Hindlimb muscle (tissue), 1 donor: ENCODE measurements around the gene OGFR. TPM values are rescaled to one million over a fixed set of nuclear protein-coding genes. Genes with fewer than 3 reads are reported as not detected.

Experiments
- DNase-seq: peaks from one replicate; pipeline ENCODE4 v3.0.0-alpha.2; 2013
- polyA plus RNA-seq: library from polyadenylated mRNA; unstranded; fragments of 120-200 nt; gene quantifications from one replicate; pipeline ENCODE4 v1.2.1, GENCODE V29; 2013; ENCODE audit not compliant: insufficient read length

OGFR gene
- polyA plus RNA-seq, 1 donor, result 21.9 TPM

DNA sequence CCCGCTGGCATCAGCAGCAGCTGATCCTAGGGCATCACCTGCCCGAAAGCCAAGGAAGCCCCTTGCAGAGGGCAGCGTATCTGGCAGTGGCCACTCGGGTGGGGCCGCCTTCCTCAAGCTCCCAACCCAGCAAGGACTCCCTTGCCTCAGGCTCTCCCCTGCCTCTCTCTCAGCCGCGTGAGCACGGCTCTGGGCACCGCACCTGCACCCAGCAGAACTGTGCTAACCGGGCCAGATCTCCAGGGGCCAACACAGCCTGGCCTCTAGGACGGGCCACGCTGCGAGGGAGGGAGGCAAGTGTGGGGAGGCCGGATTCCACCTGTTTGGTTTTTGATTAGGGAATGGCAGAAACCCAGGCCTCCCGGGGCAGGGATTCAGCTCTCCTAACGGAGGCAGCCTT is 20.1 kb upstream of the OGFR start:
- DNase-seq, result no peak

DNA sequence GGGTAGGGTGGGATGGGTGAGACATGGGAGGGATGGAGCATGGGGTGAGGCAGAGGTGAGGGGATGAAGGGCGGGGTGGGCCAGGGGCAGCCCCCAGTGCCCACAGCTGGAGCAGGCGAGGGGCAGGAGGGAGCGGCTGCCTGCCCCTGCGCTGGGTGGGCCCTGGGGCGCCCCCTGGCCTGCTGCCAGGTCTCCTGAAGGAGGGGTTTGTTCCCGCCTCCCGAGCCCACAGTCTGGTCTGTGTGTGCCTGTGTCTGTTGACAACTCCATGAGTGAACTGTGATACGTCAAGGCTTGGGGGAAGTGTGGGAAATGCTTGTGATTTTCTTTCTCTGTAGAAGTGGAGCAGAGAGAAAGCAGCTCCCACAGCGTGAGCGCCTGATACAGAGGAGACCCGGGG is 19.2 kb upstream of the OGFR start:
- DNase-seq, result no peak

GRCh38 chr20:62786157-62786556 is 18.5 kb upstream of the OGFR start:
- no peak for DNase-seq

DNA sequence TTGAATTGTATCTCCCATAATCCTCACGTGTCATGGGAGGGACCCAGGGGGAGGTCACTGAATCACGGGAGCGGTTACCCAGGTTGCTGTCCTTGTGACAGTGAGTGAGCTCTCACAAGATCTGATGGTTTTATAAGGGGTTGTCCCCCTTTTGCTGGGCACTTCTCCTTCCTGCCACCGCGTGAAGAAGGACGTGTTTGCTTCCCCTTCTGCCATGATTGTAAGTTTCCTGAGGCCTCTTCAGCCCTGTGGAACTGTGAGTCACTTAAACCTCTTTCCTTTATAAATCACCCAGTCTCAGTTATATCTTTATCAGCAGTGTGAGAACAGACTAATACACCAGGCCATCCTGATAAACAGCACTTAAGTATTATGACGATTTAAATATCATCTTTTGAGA is 17.3 kb upstream of the OGFR start:
- no peak for DNase-seq

GRCh38 chr20:62787866-62788265 is 16.8 kb upstream of the OGFR start:
- DNase-seq, result no peak

GRCh38 chr20:62788607-62789006 is 16.0 kb upstream of the OGFR start:
- DNase-seq, result no peak

GRCh38 chr20:62790075-62790474 is 14.6 kb upstream of the OGFR start:
- DNase-seq, result no peak

- DNase-seq, result peak; percentile 87
Measured at GRCh38 chr20:62791301-62792181, 13.1 kb upstream of the OGFR start.

- DNase-seq, result no peak
Measured at GRCh38 chr20:62792182-62792939, 12.3 kb upstream of the OGFR start.

DNA sequence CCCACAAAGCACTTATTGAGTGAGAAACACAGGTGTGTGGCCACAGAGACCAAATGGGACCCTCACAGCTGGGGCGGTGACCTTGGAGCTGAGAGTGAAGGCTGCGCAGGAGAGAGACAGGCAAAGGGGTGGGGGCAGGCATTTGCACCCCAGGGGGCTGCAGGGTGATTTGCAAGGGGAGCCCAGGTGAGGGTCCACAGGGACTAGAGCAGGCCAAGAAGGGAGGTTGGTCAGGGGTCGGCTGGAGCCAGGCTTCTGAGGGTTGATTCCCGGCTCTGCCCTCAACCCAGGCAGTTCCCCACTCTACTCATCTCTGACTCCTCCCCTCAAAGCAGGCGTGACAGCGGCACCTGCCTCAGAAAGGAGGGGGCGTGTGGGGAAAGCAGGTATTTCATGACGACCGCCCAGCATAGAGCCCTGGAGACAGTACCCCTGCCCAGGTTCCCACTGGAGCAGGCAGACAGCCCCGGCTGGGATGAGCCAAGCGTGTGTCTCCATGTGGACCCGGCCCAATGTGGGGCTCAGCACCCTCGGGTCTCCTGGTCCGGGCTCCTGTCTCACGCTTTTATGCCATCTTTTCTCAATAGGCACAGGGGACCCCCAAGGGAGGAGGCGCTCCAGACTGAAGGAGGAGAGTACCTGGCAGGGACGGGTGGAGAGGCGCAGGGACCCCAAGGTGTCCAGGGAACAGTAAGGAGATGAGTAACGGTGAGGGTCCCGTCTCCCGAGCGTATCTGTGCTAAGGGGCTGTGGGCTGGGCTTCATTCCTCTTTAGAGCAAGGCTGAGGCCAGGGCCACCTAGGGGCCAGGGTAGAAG is 11.5 kb upstream of the OGFR start:
- no peak for DNase-seq

DNA sequence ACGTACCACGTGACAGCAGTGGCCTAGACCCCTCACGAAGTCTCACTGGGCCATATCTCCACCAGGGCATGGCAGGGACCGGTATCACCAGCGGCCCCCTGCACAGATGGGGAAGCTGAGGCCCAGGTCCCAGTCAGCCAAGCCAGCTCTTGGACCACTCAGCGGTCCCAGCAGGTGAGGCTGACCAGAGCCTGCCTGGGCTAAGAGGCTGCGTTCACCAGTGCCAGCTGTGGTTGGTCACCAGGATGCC is 11.0 kb upstream of the OGFR start:
- no peak for DNase-seq

GRCh38 chr20:62794007-62794724 is 10.5 kb upstream of the OGFR start:
- DNase-seq, result peak; percentile 97

DNA sequence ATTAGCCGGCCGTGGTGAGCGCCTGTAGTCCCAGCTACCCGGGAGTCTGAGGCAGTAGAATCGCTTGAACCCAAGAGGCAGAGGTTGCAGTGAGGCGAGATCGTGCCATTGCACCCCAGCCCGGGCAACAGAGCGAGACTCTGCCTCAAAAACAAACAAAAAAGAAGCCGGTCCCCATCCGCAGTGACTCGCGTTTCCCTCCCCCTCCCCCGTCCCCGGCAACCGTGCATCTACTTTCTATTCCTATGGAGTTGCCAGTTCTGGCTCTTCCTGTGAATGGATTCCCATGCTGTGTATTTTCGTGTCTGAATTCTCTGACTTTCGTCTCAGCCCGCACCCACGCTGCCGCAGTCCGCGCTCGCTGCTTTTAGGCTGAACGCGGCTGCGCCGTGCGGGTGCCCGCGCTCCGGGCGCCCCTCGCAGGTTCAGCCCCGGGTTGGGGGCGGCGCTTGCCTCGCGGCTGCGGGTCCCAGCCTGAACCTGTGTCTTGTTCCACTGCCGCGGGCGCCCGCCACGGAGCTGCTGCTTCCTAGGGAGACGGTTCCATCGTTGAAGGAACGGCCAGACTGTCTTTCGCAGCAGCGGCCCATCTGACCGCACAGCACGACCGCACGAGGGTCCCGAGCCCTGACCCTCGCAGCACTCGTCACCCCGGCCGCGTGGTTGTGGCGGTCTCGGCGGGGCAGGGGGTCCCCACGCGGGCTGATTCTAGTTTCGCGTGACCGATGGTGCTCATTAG is 9.4 kb upstream of the OGFR start:
- peak; percentile 59 for DNase-seq

DNA sequence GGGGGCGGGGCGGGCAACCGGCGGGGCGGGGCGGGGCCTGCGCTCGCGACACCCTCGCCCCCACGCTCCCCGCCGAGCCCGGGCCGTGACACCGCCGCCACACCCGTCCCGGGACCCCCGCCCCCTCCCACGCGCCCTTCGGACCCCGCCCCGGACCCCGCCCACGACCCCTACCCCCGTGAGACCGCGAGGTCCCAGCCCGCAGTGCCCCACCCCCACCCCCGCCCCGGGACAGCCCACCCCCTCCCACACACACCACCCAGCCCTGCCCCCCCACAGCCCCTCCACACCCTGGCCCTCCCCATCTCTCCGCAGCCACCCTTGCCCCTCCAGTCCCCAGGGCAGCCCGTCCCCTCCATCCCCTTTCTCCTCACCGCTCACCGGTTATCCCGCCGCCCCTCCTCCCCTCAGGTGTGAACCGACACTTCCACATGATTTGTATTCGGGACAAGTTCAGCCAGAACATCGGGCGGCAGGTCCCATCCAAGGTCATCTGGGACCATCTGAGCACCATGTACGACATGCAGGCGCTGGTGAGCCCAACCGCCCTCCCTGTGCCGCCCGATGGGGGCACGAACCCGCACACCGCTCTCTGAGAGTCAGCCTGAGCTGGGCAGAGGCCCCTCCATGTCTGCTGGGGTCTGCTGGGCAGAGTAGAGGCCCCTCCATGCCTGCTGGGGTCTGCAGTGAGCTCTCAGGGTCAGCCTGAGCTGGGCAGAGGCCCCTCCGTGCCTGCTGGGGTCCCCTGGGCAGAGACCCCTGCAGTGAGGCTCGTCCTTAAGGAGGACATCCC is 7.7 kb upstream of the OGFR start:
- DNase-seq, result no peak

- no peak for DNase-seq
Measured at GRCh38 chr20:62797671-62798532, 6.7 kb upstream of the OGFR start.

GRCh38 chr20:62799036-62799435 is 5.6 kb upstream of the OGFR start:
- no peak for DNase-seq

DNA sequence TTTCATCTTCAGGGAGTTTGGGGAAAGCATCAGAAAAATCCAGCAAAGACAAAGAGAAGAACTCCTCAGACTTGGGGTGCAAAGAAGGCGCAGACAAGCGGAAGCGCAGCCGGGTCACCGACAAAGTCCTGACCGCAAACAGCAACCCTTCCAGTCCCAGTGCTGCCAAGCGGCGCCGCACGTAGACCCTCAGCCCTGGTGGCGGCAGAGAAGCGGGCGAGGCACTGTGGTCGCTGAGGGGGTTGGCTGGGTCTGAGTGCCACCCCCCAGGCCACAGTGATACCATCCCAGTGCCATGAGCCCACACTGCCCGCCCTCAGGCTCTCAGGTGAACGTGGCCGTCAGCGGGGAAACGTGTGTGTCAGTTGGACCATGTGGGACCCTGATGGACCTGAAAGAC is 5.2 kb upstream of the OGFR start:
- DNase-seq, result no peak

DNA sequence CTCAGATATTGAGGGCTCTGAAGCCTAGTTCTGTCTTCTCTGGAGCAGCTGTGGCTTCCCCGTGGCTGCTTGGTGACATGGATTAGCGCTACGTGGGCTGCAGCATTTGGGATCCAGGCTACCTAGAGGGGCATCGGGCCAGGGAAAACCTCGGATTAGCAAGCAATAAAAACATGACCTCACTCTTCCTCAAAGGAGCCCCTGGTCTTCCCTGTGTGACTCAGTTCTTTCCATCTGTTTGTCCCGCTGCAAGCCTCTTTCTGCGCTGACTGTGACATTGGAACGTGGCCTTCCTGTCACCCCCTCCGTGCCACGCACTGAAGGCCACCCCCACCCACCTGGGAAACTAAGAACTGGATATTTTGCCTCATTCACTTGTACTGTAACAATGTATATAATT is 4.8 kb upstream of the OGFR start:
- DNase-seq, result no peak

DNA sequence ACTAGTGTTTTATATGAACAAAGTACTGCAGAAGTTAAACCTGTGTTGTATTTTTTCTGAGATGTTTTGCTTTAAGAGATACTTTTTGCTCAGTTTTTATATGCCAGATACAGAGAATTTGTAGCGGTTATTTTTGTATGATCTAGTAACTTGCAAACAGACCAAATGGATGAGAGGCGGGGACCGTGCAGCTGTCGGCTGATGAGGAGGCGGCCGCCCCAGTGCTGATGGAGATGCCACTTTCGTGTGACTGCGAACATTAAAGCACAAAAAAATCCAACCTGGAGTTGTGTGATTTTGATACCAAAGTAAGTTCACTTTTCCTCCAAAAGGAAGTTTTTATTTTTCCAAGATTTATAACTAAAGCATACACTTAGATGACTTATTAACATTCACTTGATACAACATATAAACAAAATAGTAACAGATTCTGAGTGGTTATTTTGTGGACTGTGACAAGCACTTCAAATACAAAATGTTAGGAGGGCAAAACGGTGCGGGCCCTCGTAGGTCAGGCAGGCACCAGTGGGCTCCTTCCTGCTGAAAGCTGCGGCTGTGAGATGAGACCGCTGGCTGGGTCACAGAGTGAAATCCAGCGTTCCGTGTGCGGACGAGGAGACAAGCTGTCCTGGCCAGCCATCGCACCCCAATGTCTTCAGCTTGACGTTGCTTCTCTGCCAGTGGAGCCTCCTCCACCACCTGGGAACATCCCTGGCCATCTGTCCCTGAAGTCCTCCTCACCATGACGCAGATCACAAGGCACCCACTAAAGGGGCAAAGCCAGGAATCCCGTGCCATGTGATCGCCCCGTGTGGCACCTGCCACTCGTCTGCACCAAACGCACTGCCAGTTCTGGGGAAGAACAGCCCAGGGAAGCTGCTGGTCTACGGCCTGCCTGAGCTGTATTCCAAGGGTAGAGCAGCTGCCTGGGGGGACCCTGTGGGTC is 4.0 kb upstream of the OGFR start:
- no peak for DNase-seq
